Measurements from ENCODE around the gene CAMK2B.

Gene CAMK2B

DNA sequence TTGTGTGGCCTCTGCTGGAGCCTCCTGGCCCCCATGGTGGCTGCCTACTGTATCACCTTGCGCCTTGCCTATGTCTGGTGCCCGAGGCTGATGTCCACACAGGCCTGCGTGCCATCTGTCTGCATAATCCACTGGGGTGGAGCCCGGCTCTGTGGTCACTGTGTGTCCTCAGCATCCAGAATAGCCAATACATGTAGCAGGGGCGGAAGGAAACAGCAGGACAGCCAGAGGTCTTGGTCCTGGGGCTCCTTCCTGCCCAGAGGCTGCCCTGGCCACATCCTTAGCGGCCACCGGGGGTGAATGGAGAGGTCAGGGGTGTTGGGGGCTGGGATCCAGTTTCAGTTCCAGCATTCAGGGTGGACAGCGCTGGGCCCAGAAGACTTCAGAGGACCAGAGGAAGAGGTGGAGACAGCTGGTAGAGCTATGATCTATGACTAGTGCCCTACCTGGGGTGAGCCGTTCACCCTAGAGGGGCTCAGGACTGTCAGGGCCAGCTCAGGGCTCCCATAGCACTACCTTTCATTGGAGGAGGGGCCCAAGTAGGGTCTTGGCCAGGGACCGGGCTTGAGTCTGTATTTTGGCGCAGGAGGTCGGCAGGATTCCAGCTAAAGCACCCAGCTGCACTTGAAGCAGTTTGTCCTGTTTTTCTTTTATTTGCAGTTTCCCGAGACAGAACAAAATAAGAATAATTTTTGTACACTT, 108.7 kb downstream of the CAMK2B start:
- Histone ChIP-seq H3K4me2 (ENCODE audit: insufficient read depth, low read length) (no peak overlapping the region), H3K27ac (ENCODE audit: low read length) (no peak overlapping the region), H4K20me1 (ENCODE audit: insufficient read depth, low read length) (peaks cover 16% of the 10 kb centered on the region), H3K9me3 (ENCODE audit: insufficient read depth, low read length, severe bottlenecking) (no peaks in the 10 kb centered on the region), H3K79me2 (ENCODE audit: insufficient read depth, low read length) (no peaks in the 10 kb centered on the region), H2AFZ (ENCODE audit: low read depth, low read length) (no peak overlapping the region), H3K27me3 (ENCODE audit: insufficient read depth, low read length, poor library complexity) (no peaks in the 10 kb centered on the region), H3K36me3 (ENCODE audit: insufficient read depth, low read length) (peaks cover 26% of the 10 kb centered on the region), H3K4me3 (ENCODE audit: low read depth in 1 of 2, low read length in 2 of 2) (no peak overlapping the region), H3K9ac (ENCODE audit: low read depth, low read length) (no peak overlapping the region), H3K4me1 (ENCODE audit: insufficient read depth, low read length) (no peaks in the 10 kb centered on the region)
- DNase-seq: no peak
- no peak for ATAC-seq (ENCODE audit: insufficient read depth, low read depth)
- TF ChIP-seq EZH2 (IDR thresholded peaks at IDR 0.05; ENCODE audit: borderline replicate concordance, low read depth, low read length, severe bottlenecking) (no peak), CTCF (IDR thresholded peaks at IDR 0.05; ENCODE audit: borderline replicate concordance, extremely low read depth, low read length, poor library complexity, severe bottlenecking) (no peak)

GRCh38 chr7:44216019-44216418, 109.4 kb downstream of the CAMK2B start:
- H3K79me2 ChIP-seq (ENCODE audit: insufficient read depth, low read length): no peaks in the 10 kb centered on the region
- DNase-seq (no peak), ATAC-seq (ENCODE audit: insufficient read depth, low read depth) (0 out of 3 replicates have a peak, but pooled peaks have one; percentile 10)
- H3K4me3 ChIP-seq (ENCODE audit: low read depth in 1 of 2, low read length in 2 of 2): no peak overlapping the region
- no peaks in the 10 kb centered on the region for H3K9me3 ChIP-seq (ENCODE audit: insufficient read depth, low read length, severe bottlenecking)
- no peak overlapping the region for H2AFZ ChIP-seq (ENCODE audit: low read depth, low read length)
- peaks cover 16% of the 10 kb centered on the region for H4K20me1 ChIP-seq (ENCODE audit: insufficient read depth, low read length)
- peaks cover 32% of the 10 kb centered on the region for H3K36me3 ChIP-seq (ENCODE audit: insufficient read depth, low read length)
- H3K4me1 ChIP-seq (ENCODE audit: insufficient read depth, low read length): no peaks in the 10 kb centered on the region
- no peak overlapping the region for H3K9ac ChIP-seq (ENCODE audit: low read depth, low read length)
- H3K27ac ChIP-seq (ENCODE audit: low read length): no peak overlapping the region
- no peaks in the 10 kb centered on the region for H3K27me3 ChIP-seq (ENCODE audit: insufficient read depth, low read length, poor library complexity)
- TF ChIP-seq EZH2 (IDR thresholded peaks at IDR 0.05; ENCODE audit: borderline replicate concordance, low read depth, low read length, severe bottlenecking): no peak
- TF ChIP-seq CTCF (IDR thresholded peaks at IDR 0.05; ENCODE audit: borderline replicate concordance, extremely low read depth, low read length, poor library complexity, severe bottlenecking): no peak
- no peak overlapping the region for H3K4me2 ChIP-seq (ENCODE audit: insufficient read depth, low read length)

DNA sequence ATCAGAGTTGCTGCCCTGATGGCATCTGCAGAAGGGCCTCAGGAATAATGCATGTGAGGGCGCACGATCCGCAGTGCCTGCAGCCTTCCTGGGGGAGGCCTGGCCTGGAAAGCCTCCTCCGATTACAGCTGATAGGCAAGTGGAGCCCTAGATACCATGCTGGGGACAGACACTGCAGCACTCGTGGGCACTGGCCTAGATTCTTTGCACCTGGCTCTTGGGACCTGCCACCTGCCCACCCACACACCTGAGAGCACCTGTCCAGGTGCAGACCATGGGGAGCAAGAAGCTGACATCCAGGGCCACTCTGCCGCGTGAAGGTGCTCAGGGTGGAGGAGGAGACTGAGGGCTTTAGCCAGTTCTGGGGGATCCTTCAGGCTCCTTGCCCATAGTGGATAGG, 109.9 kb downstream of the CAMK2B start:
- Histone ChIP-seq H3K36me3 (ENCODE audit: insufficient read depth, low read length) (peaks cover 37% of the 10 kb centered on the region), H3K27ac (ENCODE audit: low read length) (no peak overlapping the region), H3K4me2 (ENCODE audit: insufficient read depth, low read length) (no peak overlapping the region), H3K27me3 (ENCODE audit: insufficient read depth, low read length, poor library complexity) (no peaks in the 10 kb centered on the region), H4K20me1 (ENCODE audit: insufficient read depth, low read length) (peaks cover 16% of the 10 kb centered on the region), H3K4me3 (ENCODE audit: low read depth in 1 of 2, low read length in 2 of 2) (no peak overlapping the region), H2AFZ (ENCODE audit: low read depth, low read length) (no peak overlapping the region), H3K9me3 (ENCODE audit: insufficient read depth, low read length, severe bottlenecking) (no peaks in the 10 kb centered on the region), H3K79me2 (ENCODE audit: insufficient read depth, low read length) (no peaks in the 10 kb centered on the region), H3K4me1 (ENCODE audit: insufficient read depth, low read length) (no peaks in the 10 kb centered on the region), H3K9ac (ENCODE audit: low read depth, low read length) (no peak overlapping the region)
- TF ChIP-seq EZH2 (IDR thresholded peaks at IDR 0.05; ENCODE audit: borderline replicate concordance, low read depth, low read length, severe bottlenecking) (no peak), CTCF (IDR thresholded peaks at IDR 0.05; ENCODE audit: borderline replicate concordance, extremely low read depth, low read length, poor library complexity, severe bottlenecking) (no peak)
- ATAC-seq (ENCODE audit: insufficient read depth, low read depth) (no peak), DNase-seq (no peak)
